ENCODE data around the gene KCTD15.
"Not testable (repeated sequence)": the region's sequence is repeated elsewhere in the genome, so short reads cannot be mapped to it uniquely, and the experiment has no call there.

KCTD15 gene

GRCh38 chr19:33815380-33816340 is 19.0 kb downstream of the KCTD15 start:
- DNase-seq, result no peak

DNA sequence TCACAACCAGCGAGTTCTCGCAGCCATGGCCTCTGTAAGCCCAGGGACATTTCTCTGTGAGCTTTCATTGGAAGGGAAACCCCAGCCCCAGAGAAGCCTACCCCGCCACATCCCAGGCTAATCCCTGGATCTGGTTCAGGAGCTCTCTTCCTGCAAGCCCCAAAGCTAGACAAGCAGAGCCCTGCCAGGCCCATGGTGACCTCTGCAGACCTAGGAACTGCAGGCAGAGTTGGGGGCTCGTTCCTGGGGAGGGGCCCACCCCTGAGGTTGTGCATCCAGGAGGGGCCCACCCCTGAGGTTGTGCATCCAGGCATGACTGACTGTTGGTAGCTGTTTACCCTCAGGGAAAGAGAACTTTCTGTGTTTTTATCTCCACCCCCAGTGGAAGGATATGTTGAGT is 21.7 kb downstream of the KCTD15 start:
- DNase-seq, result no peak

- DNase-seq, result not testable (repeated sequence)
These were observed 22.4 kb downstream of the KCTD15 start for GRCh38 chr19:33819078-33819477.

DNA sequence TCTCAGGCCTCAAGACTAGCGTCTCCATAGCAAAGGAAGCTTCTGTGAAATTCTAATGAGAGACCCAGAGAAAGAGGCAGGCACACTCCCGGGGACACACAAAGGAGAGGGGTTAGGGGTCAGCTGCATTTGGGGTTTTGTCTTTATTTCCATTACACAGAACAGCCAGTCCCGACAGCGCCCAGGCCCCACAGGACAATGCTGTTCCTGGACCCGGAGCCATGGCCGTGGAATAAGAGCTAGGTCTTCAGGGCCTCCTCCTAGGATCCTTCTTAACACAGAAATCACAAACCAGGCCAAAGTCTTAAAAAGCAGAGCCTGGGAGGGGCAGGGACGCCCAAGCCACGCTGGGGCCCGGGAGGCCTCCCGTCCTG is 22.8 kb downstream of the KCTD15 start:
- DNase-seq, result no peak

GRCh38 chr19:33819880-33820781 is 23.5 kb downstream of the KCTD15 start:
- DNase-seq, result peak; percentile 80

- no peak for DNase-seq
These were observed 25.2 kb downstream of the KCTD15 start for GRCh38 chr19:33821871-33822270.

DNA sequence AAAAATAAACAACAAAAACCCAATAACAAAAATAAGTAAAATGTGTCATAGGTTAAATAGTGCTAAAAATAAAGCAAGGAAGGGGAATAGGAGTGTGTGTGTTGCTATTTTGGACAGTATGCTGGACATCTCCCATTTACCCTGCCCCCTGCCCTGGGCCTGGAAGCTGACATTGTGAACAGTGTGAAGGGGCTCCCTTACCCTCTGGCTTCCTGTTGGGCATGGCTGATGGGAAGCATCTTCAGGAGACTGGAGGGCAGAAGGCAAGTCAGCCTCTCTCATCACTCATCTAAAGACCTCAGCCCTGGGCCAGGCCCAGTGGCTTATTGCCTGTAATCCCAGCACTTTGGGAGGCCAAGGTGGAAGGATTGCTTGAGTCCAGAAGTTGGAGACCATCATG is 26.7 kb downstream of the KCTD15 start:
- peak; percentile 1 for DNase-seq

DNA sequence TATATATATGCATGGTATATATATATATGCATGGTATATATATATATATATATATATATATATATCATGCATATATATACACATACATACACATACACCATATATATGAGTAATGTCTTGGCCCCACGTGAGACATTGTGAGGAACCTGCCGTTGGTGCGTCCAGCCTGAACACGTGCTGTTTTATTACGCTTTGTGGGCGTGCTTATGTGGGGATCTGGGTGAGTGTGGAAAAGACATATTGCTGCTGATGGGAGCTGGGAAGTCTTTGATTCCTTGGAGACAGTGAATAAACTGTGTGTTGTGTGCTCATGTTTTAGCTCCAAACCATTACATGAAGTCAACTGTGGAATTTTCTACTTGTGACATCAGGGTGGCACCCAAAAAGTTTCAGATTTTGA is 28.9 kb downstream of the KCTD15 start:
- peak; percentile 7 for DNase-seq

- peak; percentile 10 for DNase-seq
These were observed 29.9 kb downstream of the KCTD15 start for GRCh38 chr19:33826521-33826920.

DNA sequence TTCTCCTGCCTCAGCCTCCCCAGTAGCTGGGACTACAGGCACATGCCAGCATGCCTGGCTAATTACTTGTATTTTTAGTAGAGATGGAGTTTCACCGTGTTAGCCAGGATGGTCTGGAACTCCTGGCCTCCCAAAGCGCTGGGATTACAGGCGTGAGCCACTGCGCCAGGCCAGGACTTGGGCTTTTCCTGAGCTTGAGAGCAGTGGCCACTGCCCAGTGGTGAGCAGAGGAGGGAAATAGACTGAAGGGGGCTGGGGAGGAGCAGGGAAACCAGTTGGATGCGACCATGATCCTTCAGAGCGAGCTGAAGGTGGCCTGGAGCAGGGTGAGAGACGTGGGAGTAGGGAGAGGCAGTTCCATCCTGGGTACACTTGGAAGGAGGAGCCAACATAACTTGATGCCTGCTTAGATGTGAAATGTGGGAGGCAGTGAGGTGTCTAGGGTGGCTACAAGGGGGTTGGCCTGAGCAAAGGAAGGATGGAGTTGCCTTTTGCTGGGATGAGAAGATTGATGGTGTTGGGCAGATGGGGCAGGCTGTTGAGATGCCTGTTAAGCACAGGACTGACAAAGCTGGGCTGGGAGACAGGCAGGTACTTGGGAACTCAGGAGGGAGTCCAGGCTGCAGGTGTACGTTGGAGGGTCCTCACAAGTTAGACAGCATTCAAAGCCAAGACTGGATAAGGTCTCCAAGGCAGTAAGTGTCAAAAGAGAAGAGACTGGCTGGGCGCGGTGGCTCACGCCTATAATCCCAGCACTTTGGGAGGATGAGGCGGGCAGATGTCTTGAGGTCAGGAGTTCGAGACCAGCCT is 31.8 kb downstream of the KCTD15 start:
- no peak for DNase-seq

- no peak for DNase-seq
These were observed 33.6 kb downstream of the KCTD15 start for GRCh38 chr19:33830264-33830663.

GRCh38 chr19:33831825-33832224 is 35.2 kb downstream of the KCTD15 start:
- DNase-seq, result no peak

- no peak for DNase-seq
These were observed 36.0 kb downstream of the KCTD15 start for GRCh38 chr19:33832633-33833032.

DNA sequence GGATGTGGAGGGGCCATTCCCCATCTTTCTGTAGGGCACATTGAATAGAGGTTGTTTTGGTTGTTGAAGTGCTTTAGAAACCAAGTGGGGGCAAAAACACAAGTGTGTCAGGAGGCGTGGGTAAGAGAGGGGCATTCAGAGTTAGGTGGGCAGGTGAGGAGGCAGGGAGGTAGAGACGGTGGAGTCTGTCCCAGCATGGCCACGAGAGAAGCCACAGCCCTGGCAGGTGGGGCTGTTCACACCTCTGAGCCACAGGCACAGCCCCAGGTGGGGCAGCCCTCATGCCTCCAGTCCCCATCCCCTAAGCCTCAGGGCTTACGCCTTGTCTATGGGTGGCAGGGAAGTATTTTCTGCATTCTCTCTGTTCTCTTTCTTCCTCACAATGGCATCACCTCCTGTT is 43.7 kb downstream of the KCTD15 start:
- DNase-seq, result no peak

DNA sequence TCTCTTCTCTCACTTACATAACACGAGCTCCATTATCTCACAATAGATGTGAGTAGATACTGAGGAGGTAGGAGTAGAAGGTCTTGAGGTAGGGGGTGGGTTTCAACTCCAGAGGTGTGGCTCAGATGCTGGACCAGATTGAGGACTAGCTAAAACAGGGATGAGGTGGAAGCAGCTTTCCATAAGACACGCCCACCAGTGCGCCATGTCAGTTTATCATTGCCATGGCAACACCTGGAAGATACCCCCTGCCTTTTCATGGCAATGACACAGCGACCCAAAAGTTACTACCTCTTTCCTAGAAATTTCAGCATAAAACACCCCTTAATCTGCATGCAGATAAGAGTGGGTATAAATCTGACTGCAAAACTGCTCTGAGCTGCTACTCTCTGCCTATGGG is 44.1 kb downstream of the KCTD15 start:
- DNase-seq, result no peak

DNA sequence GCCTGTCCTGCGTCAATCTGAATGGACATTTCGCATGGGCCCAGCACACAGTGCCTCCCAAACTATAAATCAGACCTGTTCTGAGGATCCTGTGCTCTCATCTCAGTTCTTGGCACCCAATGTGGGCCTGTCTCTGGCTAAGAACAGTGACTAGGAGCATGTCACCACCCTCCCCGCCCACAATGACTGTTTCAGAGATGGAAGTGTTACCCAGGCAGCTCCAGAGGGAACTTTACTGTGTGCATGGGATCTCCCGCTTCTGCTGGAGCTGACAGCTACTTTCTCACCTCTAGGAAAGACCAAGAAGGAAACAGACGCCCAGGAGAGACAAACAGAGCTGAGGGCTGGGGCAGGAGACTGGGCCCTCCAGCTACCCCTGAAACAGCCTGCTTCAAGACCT is 45.0 kb downstream of the KCTD15 start:
- DNase-seq, result no peak

- DNase-seq, result no peak
These were observed 47.8 kb downstream of the KCTD15 start for GRCh38 chr19:33844478-33844877.

DNA sequence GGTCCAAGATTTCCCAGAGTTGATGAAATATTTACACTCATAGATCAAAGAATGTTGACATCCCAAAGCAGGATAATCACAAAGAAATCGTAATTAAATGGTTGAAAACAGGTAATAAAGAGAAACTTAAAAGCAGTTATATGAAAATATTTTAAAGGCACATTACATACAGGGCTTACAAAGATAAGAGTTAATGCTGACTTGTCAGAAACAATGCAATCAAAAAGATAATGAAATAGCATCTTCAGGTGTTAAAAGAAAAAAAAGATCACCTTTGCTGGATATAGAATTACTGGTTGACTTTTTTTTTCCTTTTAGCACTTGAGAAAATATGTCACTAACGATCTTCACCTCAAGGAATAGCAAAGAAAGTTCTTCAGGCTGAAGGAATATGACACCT is 48.8 kb downstream of the KCTD15 start:
- no peak for DNase-seq

- DNase-seq, result no peak
These were observed 53.0 kb downstream of the KCTD15 start for GRCh38 chr19:33849551-33850147.

- DNase-seq, result no peak
These were observed 62.3 kb downstream of the KCTD15 start for GRCh38 chr19:33859016-33859415.

GRCh38 chr19:33860312-33861090 is 63.8 kb downstream of the KCTD15 start:
- DNase-seq, result no peak

GRCh38 chr19:33861950-33862349 is 65.3 kb downstream of the KCTD15 start:
- no peak for DNase-seq

Data from stimulated activated CD8-positive, alpha-beta memory T cell treated with anti-CD3 and anti-CD28 coated beads, Interleukin-4, amount 100 ng/mL, for 48 hours (primary cell).